NCI-H2029 (cell line): ENCODE results near the gene SOCS1.
A peak's percentile ranks its signal among the peaks of the same experiment; 100 is the strongest.

Source experiments
- DNase-seq: peaks from one replicate; lab custom pipeline; 2025; lab: John Stamatoyannopoulos, UW

Gene SOCS1

DNA sequence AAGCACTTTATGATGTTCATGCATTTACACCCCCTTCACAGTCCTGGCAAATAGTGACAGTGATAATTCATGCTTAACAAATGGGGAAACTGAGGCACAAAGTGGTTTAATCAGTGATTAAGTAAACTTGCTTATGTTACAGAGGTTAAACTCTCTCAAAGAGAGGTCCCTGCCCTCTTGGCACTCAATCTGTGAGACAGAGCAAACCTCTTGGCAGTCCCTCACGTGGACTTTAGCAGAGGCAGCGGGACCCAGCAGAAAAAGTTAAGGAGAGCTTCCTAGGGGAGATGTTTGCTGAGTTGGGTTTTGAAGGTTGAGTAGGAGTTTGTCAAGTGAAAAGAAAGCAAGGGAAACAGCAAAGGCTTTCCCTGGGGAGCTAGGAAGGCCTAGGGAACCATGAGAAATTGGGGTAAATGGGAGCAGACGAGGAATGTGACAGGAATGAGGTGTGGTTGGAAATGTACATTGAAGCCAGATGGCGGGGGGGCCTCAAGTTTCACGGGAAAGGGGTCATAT lies 10.7 kb downstream of the SOCS1 start:
- DNase-seq: no peak

DNA sequence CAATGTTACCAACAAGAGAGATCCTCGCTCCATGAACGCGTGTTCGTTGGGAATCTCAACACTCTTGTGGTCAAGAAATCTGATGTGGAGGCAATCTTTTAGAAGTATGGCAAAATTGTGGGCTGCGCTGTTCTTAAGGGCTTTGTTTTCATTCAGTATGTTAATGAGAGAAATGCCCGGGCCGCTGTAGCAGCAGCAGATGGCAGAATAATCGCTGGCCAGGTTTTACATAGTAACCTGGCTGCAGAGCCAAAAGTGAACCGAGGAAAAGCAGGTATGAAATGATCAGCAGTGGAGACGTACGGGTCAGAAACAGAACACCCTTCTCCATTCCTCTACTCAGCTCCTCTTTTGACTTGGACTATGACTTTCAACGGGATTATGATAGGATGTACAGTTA lies 13.3 kb downstream of the SOCS1 start:
- DNase-seq: no peak

DNA sequence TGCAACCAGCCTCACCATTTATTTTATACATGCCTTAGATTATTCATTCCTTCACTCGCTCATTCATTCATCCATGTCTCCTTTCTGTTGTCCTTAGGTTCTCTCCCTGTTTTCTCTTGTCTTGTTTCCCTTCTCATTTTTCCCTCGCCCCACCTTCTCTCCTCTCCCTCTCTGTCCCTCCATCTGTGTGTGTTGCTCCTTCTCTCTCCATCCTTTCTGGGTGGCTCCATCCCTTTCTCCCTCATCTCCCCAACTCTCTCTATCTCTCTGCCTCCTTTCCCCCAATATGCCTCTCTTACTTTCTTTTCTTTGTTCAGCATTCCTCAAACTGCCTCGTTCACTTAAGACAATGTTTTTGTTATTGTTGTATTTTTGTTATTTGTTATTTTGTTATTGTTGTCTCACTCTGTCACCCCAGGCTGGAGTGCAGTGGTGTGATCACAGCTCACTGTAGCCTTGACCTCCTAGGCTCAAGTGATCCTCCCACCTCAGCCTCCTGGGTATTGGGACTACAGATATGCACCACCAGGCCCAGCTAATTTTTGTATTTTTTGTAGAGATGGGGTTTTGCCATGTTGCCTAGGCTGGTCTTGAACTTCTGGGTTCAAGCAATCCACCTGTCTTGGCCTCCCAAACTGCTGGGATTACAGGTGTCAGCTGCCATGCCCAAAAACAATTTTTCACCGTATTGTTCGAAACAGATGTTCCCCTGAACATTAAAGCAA lies 14.4 kb downstream of the SOCS1 start:
- no peak for DNase-seq

DNA sequence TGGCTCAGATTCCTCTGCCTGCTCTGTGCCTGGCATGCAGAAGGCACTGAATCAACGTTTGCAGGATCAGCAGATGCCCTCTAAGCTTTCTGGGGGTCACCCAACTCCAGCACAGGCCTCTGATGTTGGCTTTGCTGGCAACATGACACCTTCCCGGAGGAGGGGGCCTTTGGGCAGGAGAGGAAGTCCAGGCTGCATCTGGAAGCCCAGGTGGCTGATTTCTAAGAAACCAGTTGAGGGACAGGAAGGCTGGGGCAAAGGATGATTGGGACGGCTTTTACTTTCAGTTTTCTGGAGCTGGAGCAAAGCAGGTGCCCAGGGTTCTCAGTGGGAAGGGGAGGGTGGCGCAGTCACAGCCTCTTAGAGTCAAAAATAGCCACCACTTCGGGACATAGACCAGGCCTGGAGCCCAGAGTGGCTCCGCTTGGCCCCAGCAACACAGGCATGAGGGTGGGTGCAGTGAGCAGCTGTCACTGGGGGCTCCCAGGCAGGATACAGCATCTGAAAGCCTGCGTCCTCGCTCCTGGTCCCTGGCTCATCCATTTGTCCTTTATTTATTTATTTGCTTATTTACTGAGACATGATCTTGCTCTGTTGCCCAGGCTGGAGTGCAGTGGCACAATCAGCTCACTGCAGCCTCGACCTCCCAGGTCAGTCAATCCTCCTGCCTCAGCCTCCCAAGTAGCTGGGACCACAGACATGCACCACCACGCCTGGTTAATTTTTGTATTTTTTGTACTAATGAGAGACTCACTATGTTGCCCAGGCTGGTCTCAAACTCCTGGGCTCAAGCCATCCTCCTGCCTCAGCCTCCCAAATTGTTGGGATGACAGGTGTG lies 15.1 kb downstream of the SOCS1 start:
- DNase-seq: peak; percentile 22

DNA sequence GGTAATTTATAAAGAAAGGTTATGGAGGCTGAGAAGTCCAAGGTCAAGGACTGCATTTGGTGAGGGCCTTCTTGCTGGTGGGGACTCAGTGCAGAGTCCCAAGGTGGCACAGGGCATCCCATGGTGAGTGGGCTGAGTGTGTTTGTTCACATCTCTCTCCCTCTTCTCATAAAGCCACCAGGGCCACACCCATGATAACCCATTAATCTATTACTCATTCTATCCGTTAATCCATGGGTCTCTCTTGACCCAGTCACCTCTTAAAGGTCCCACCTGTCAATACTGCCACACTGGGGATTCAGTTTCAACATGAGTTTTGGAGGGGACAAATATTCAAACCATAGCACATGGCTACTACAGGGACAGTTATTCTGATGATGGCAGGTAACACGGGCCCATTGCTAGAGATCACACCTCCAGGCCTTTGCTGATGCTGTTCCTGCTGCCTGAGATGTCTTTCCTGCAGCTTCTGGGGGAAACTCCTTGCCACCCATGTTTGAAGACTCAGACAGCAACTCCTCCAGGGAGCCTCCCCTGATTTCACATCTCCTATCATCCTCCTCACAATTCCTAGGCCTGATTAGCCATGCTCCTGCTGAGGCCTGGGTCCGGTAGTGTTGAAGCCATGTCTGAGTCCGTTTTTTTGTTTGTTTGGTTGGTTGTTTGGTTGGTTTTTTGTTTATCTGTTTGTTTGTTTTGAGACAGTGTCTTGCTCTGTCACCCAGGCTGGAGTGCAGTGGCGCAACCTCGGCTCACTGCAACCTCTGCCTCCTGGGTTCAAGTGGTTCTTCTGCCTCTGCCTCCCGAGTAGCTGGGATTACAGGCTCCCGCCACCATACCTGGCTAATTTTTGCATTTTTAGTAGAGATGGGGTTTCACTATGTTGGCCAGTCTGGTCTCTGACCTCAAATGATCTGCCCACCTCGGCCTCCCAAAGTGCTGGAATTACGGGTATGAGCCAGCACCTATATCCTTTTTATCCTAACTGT lies 16.1 kb downstream of the SOCS1 start:
- DNase-seq: no peak

DNA sequence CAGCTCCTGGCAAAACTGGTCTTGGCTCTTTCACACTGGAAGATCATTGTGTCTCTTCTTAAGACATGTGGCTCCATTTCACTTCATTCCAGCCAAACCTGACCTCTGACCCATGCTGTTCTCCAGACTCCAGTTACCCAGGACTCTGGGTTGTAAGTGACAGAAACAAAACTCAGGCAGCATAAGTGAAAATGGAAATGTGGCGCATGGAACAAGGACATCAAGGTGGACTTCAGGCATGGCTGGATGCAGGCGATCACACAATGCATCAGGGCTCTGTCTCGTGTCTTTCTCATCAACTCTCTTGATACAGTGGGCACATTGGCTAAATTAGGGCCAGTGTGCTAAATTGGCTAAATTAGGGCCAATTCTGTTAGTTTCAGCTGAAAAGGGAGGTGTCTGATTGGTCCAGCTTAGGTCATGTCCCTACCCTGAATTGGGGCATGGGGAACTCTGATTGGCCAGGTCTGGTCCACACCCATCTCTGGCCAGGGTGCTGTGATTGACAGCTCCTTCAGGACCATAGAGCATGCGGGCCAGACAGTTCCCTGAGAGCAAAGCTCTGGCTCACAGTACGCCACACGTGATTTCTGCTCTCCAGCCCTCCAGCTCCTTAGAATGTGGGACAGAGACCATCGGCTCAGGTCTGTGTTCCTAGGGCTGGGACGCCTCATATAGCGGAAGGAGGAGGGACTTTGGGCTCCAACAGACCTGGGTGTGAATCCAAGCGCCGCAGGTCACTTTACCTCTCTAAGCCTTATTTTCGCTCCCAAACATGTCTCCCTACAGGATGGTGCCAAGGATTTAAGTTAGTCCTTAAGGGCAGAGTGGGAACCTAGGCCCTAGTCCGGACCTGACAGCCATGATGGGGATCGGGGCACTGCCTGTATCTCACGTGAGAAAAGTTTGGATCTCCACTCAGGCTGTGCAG lies 17.5 kb downstream of the SOCS1 start:
- DNase-seq: no peak

DNA sequence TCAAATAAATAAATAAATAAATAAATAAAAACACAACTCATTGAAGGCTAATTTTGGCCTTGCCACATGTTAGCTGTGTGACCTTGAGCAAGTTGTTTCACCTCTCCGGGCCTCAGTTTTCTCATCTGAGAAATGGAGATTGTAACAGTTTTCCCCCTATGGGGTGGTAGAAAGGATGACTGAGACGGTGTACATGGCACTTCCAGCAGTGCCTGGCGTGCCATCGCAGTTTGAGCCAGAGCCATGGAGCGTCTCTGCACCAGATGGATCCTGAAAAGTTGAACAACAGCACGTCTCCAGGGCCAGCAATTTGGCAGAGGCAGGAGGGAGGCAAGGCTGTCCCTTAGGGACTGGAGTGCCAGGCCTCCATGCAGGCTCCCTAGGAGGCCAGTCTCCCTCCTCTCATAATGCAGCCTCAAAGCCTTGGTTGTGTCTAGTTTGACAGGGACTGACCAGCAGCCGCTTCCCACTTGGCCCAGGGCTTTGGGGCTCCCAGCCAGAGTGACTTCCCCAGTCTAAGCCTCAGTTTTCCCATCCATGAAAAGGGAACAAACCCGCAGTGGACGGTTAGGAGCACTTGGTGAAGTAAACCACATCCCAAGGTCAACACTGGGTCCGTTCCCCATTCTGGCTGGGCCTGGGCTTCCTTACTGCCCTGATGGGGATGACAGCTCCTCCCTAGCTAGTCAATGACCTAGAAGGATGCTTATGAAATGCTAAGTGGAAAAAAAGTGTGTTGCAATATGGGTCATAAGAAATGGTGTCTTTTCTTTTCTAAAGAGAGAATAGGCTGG lies 19.3 kb downstream of the SOCS1 start:
- no peak for DNase-seq

DNA sequence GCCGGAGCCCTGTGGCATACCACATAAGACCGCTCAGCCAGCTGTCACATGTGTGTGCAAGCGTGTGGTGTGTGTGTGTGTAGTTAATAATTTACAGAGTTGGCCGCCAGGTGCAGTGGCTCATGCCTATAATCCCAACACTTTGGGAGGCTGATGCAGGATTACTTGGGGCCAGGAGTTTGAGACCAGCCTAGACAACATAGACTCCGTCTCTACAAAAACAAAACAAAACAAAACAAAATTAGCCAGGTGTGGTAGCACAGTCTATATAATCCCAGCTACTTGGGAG lies 20.4 kb downstream of the SOCS1 start:
- DNase-seq: no peak

DNA sequence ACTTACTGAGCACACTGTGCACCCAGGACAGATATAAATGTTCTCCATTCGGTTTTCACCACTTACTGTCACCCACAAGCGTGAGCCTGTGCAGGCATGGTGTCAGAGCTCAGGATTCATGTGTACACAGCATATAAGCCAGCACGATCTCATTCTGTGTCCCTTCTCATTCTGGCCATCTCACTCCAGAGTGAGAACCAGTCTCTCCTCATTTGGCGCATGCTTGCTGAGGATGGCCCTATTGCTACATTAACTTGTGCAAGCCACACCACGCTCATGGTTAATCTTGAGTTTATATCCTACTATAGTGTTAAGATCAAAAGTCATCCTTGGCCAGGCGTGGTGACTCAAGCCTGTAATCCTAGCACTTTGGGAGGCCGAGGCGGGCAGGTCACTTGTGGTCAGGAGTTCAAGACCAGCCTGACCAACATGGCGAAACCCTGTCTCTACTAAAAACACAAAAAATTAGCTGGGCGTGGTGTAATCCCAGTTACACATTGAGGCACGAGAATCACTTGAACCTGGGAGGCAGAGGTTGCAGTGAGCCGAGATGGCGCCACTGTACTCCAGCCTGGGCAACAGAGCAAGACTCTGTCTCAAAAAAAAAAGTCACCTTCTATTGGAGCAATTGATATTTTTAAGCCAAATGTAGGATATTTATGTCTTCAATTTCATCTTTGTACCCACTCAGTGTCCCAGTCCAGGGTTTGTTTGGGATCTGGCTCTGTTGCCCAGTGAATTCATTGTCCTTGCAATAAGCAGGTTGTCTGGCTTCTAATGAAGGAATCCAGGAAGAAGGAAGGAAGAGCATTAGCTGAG lies 20.9 kb downstream of the SOCS1 start:
- DNase-seq: no peak

DNA sequence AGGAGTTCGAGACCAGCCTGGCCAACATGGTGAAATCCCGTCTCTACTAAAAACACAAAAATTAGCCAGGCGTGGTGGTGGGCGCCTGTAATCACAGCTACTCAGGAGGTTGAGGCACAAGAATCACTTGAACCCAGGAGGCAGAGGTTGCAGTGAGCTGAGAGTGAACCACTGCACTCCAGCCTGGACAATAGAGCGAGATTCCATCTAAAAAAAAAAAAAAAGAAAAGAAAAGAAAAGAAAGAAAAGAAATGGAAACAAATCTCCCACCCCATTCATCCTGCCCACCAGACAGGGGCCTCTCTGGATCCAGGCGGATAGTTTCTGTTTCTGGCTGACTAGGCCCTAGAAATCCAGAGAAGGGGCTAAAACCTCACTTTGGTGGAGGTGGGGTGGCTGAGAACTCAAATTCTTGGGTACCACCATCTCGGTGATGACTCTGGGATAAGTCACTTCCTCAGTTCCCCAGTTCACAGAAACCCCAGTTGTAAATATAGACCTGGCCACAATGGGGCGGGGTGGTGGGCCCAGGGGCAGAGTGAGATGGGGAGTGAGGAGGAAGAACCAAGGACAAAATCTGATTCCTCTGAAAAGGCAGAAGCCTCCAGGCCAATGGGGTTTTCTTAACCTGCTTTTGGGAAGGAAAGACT lies 22.2 kb downstream of the SOCS1 start:
- DNase-seq: no peak

DNA sequence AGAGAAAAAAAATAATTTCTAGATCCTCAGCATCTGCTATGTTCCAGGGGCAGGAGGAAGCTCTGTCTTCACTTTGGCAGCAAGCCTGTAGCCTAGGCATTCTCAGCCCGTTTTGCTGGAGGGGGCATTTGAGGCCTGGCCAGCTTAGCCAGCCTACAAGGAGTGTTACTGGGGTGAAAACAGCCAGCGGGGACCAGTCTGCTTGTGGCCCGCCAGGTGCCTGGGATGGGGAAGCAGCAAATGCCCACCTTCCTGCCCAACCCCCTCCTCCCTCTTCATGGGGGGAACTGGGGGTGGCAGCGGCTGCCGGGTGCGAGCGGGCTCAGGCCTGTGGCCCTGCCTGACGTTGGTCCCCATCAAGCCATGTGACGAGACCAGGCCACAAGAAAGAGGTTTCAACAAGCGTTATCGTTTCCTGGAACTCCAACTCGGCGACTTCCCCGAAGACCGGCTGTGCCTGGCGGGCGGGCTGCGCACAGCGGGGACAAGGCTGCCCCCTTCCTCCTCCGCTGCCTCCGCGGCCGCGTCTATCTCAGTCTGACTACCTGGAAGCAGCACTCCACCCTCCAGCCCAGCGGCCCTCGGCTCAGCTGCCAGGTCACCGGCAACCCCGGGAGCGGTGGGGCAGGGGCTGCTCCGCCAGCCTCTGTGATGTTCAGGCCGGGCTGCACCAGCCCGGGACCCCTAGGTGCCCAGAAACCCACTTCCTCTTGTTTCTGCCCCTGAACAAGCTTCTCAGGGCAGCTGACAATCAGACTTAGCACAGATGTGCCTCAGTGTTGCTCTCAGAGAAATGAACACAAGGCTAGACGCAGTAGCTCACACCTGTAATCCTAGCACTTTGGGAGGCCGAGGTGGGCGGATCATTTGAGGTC lies 22.9 kb downstream of the SOCS1 start:
- DNase-seq: no peak

DNA sequence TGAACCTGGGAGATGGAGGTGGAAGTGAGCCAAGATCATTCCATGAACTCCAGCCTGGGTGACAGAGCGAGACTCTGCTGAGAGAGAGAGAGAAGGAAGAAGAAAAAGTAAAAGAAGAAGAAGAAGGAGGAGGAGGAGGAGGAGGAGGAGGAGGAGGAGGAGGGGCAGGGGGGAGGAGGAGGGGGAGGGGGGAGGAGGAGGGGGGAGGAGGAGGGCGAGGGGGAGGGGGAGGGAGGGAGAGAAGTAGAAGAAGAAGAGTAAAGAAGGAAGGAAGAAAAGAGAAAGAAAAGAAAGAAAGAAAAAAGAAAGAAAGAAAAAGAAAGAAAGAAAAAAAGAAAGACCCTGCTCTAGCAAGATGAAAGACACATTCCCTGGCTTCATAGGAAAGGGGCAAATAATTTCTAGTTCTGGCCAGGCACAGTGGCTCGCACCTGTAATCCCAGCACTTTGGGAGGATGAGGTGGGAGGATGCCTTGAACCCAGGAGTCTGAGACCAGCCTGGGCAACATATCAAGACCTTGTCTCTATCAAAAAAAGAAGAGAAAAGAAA lies 23.6 kb downstream of the SOCS1 start:
- DNase-seq: no peak

DNA sequence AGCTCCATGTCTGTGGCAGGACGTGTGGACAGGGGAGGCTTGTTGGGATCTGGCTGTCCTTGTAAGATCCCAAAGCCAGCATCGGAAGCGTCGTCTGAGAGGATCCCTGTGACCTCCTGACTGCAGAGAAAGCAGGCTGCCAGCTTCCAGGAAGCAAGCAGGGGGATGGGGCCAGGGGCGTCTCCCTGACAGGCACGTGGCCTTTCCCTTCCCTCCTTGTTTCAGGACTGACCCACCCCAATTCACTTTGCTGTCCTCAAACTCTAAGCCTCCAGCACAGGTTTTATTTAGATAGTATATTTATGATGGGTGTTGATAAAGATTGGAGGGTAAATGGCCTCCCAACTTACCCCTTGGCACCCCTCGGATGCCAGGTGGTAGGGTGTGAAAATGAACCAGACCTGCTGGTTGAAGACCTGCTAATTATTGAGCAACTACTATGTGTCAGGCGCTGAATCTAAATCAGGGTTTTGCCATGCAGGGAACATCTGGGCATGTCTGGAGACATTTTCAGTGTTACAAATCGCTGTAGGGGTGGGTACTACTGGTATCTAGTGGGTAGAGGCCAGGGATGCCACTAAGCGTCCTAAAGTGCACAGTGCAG lies 24.5 kb downstream of the SOCS1 start:
- DNase-seq: no peak

DNA sequence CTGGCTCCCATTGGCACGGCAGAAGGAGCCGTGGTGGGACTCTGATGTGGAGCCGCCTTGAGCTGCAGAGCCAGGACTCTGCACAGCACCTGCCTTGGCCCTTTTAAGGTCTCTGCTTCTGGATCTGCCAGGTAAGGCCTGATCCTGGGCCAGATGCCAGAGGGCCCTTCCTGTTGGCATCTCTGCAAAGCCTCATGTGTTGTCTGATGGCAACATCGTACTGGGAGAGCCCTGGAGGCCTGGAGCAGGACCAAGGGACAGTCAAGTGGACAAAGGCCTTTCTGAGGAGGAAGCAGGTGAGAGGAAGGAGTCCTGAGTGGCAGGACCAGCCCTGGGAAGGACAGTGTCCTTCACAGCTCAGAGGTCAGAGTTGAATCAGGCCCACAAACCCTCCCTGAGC lies 26.1 kb downstream of the SOCS1 start:
- DNase-seq: peak; percentile 88

DNA sequence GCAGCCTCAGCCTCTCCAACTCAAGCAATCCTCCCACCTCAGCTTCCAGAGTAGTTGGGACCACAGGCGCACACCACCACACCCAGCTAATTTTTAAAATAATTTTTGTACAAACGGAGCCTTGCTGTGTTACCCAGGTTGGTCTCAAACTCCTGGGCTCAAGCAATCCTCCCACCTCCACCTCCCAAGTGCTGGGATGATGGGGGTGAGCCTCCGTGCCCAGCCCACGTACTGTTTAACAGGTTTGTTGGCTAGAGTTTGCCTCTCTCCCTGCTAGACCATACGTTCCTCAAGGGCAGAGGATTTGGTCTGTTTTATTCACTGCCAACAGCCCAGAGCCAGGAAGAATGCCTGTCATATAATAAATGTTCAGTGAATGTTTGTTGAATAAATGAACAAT lies 26.6 kb downstream of the SOCS1 start:
- DNase-seq: no peak

DNA sequence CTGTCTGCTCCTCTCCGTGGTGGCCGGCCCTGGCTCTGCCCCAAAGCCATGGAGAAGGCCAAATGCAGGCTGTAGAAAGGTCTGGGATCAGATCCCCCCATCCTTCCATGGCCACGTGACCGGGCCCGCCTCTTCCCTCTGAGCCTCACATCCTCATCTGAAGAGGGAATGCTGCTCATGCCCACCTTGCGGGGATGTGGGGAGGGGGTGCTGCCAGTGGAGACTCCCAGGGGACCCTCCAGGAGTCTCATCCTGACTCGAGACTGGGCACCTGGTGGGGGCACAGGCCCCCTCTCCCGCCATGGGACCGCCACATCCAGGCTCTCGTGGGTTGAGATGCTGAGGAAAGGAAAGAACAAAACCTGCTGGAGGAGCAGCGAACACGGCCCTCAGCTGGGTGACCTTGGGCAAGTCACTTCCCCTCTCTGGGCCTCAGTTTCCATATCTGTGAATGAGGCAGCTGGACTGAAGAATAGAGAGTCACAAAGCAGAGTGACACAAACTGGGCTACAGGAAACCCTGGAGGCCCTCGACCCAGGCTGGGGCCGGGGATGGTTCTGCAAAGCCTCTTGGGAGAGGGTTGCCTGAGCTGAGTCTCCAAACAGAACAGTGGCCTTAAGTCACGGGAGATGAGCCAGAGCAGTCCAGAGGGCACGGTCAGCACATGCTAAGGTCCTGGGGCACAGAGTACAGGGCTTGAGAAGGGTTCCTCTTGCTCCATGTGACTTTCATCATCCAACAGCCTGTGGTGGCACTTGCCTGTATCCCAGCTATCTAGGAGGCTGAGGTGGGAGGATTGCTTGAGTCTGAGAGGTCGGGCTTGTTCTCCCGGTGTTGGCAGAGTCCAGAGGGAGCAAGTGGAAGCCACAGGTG lies 30.1 kb downstream of the SOCS1 start:
- no peak for DNase-seq
